ENCODE data around the gene UNC5B.

DNA sequence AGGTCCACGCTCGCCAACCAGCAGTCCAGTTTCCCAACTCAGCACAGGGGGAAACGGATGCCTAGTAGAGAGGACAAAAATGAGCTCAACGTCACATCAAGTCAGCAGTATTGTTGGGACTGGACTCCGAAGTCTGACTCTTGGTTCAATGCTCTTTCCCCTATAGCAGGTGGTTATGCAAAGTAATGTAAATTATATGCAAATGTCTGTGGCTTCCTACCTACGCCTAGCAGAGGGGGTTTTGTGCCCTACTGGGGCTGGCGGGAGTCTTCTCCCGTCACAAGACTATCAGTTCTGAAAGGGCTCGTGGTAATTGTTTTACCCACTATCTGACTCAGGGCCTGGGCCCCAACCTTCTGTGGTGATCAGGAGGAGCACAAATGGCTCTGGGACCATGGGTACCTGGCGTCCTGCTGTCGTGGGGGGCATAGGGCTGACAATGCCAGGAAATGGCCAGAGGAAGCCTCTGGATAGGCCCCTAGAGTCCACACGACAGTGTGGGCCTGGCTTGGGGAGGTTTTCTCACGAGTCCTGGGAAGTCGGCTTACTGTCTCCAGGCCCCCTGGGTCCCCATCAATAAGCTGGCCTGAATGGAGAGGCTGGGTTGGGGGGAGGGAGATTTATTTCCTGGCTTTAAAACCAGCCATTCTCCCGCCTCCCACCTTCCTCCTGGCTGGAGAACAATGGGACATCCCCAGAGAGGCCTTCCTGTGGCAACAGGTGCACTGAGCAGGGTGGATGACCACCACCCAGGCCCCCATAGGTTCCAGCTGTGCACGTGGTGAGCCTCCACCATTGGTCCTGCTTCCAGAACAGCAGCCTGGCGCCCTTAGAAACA is 41.8 kb downstream of the UNC5B start:
- TF ChIP-seq, protein P1, sequence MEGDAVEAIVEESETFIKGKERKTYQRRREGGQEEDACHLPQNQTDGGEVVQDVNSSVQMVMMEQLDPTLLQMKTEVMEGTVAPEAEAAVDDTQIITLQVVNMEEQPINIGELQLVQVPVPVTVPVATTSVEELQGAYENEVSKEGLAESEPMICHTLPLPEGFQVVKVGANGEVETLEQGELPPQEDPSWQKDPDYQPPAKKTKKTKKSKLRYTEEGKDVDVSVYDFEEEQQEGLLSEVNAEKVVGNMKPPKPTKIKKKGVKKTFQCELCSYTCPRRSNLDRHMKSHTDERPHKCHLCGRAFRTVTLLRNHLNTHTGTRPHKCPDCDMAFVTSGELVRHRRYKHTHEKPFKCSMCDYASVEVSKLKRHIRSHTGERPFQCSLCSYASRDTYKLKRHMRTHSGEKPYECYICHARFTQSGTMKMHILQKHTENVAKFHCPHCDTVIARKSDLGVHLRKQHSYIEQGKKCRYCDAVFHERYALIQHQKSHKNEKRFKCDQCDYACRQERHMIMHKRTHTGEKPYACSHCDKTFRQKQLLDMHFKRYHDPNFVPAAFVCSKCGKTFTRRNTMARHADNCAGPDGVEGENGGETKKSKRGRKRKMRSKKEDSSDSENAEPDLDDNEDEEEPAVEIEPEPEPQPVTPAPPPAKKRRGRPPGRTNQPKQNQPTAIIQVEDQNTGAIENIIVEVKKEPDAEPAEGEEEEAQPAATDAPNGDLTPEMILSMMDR (IDR thresholded peaks at IDR 0.05): no peak
- no peak for TF ChIP-seq POLR2AphosphoS5 (IDR thresholded peaks at IDR 0.05)
- TF ChIP-seq EP300 (IDR thresholded peaks at IDR 0.05): no peak

Data from upper lobe of left lung (tissue), 4 donors.